Activated CD4-positive, alpha-beta T cell treated with anti-CD3 and anti-CD28 coated beads, Interleukin-2, amount 50 U/mL, for 1 hour (primary cell): ENCODE data around the gene ANKDD1B.
A peak's percentile ranks its signal among the peaks of the same experiment; 100 is the strongest.
"Not testable (repeated sequence)": the region's sequence is repeated elsewhere in the genome, so short reads cannot be mapped to it uniquely, and the experiment has no call there.

Experiments used
- DNase-seq: peaks from one replicate; pipeline ENCODE4 v3.0.0-alpha.2; 2020

Gene ANKDD1B

GRCh38 chr5:75663579-75664284 is 52.5 kb downstream of the ANKDD1B start:
- no peak for DNase-seq

GRCh38 chr5:75664979-75665378 is 53.7 kb downstream of the ANKDD1B start:
- DNase-seq: no peak

- DNase-seq: no peak
Measured at GRCh38 chr5:75666801-75667200, 55.5 kb downstream of the ANKDD1B start.

GRCh38 chr5:75667586-75667985 is 56.3 kb downstream of the ANKDD1B start:
- no peak for DNase-seq

GRCh38 chr5:75668445-75668844 is 57.2 kb downstream of the ANKDD1B start:
- no peak for DNase-seq

- peak; percentile 16 for DNase-seq
Measured at GRCh38 chr5:75668977-75669689, 57.9 kb downstream of the ANKDD1B start.

GRCh38 chr5:75670577-75670976 is 59.3 kb downstream of the ANKDD1B start:
- DNase-seq: no peak

GRCh38 chr5:75671506-75671905 is 60.3 kb downstream of the ANKDD1B start:
- no peak for DNase-seq

- DNase-seq: no peak
Measured at GRCh38 chr5:75672616-75673015, 61.4 kb downstream of the ANKDD1B start.

GRCh38 chr5:75675783-75676182 is 64.5 kb downstream of the ANKDD1B start:
- no peak for DNase-seq

GRCh38 chr5:75677607-75678006 is 66.4 kb downstream of the ANKDD1B start:
- no peak for DNase-seq

GRCh38 chr5:75678155-75678554 is 66.9 kb downstream of the ANKDD1B start:
- DNase-seq: no peak

- no peak for DNase-seq
Measured at GRCh38 chr5:75681125-75681830, 70.0 kb downstream of the ANKDD1B start.

GRCh38 chr5:75685141-75685540 is 73.9 kb downstream of the ANKDD1B start:
- no peak for DNase-seq

GRCh38 chr5:75686480-75686879 is 75.2 kb downstream of the ANKDD1B start:
- DNase-seq: no peak

- DNase-seq: no peak
Measured at GRCh38 chr5:75690669-75691068, 79.4 kb downstream of the ANKDD1B start.

GRCh38 chr5:75694781-75695180 is 83.5 kb downstream of the ANKDD1B start:
- no peak for DNase-seq

GRCh38 chr5:75695472-75696351 is 84.5 kb downstream of the ANKDD1B start:
- DNase-seq: not testable (repeated sequence)

- DNase-seq: no peak
Measured at GRCh38 chr5:75701856-75702255, 90.6 kb downstream of the ANKDD1B start.

GRCh38 chr5:75706016-75706415 is 94.8 kb downstream of the ANKDD1B start:
- DNase-seq: no peak

GRCh38 chr5:75706775-75707174 is 95.5 kb downstream of the ANKDD1B start:
- DNase-seq: no peak

- no peak for DNase-seq
Measured at GRCh38 chr5:75707911-75708509, 96.8 kb downstream of the ANKDD1B start.
